ENCODE measurements around the gene NPTX1.

NPTX1 gene

GRCh38 chr17:80481284-80482057 is 5.1 kb upstream of the NPTX1 start:
- DNase-seq (ENCODE audit: extremely low spot score, insufficient read length, low read depth): no peak
- no peak for FAIRE-seq

- no peak for DNase-seq (ENCODE audit: extremely low spot score, insufficient read length, low read depth)
- FAIRE-seq: no peak
These were observed 3.8 kb upstream of the NPTX1 start for GRCh38 chr17:80480248-80480647.

GRCh38 chr17:80479246-80479566 is 2.8 kb upstream of the NPTX1 start:
- DNase-seq (ENCODE audit: extremely low spot score, insufficient read length, low read depth) (no peak), FAIRE-seq (no peak)

- DNase-seq (ENCODE audit: extremely low spot score, insufficient read length, low read depth) (no peak), FAIRE-seq (no peak)
These were observed 2.3 kb upstream of the NPTX1 start for GRCh38 chr17:80478487-80479245.

- DNase-seq (ENCODE audit: extremely low spot score, insufficient read length, low read depth): no peak
- no peak for FAIRE-seq
These were observed 1.5 kb upstream of the NPTX1 start for GRCh38 chr17:80477647-80478478.

- DNase-seq (ENCODE audit: extremely low spot score, insufficient read length, low read depth): no peak
- no peak for FAIRE-seq
These were observed 655 bp upstream of the NPTX1 start for GRCh38 chr17:80476877-80477646.

GRCh38 chr17:80474961-80475909 is 1.2 kb downstream of the NPTX1 start:
- FAIRE-seq: no peak

GRCh38 chr17:80474231-80474960 is 2.0 kb downstream of the NPTX1 start:
- no peak for DNase-seq (ENCODE audit: extremely low spot score, insufficient read length, low read depth)
- FAIRE-seq: no peak

More at GRCh38 chr17:80474961-80475909, 1.2 kb downstream of the NPTX1 start:
- no peak for DNase-seq (ENCODE audit: extremely low spot score, insufficient read length, low read depth)

DNA sequence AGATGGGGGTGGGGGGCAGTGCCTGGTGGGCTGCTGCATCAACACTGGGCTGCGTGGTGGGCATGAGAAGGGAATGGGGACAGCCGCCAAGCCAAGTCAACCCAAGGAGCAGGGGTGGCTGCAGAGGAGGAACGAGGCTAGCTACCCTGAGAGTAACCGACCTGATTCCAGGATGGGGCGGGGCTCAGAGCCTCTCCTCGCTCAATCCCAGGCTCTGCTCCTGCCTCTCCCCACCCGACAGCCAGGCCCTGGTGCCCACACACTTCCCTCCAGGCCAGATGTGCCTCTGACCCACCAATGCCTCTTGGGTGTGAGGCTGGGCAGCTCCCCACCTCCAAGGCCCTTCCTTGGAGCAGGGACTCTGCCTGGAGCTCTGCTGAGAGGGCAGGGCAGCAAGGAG is 2.7 kb downstream of the NPTX1 start:
- FAIRE-seq (no peak), DNase-seq (ENCODE audit: extremely low spot score, insufficient read length, low read depth) (no peak)

- DNase-seq (ENCODE audit: extremely low spot score, insufficient read length, low read depth) (no peak), FAIRE-seq (no peak)
These were observed 3.4 kb downstream of the NPTX1 start for GRCh38 chr17:80472996-80473395.

- no peak for DNase-seq (ENCODE audit: extremely low spot score, insufficient read length, low read depth)
- no peak for FAIRE-seq
These were observed 4.5 kb downstream of the NPTX1 start for GRCh38 chr17:80471922-80472321.

- DNase-seq (ENCODE audit: extremely low spot score, insufficient read length, low read depth) (no peak), FAIRE-seq (no peak)
These were observed 5.8 kb downstream of the NPTX1 start for GRCh38 chr17:80470603-80471002.

DNA sequence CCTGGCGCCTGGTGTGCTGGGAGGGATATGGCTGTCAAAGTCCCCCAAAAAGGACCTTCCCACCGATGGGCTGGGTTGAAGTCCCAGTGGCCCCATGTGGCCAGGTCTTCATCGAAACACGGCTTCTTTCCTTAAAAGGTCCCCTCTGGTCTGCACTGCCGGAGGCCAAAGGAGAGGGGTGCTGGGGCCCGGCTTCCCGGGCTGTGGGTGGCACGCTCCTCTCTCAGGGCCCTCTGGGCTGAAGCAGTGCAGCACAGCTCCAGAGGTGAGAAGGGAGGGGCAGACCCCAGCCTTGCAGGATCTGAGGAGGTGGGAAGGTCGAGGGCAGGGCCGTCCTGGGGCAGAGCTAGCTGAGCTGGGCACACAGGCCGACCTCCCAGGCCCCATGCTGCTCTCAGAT is 6.7 kb downstream of the NPTX1 start:
- DNase-seq (ENCODE audit: extremely low spot score, insufficient read length, low read depth) (no peak), FAIRE-seq (no peak)

DNA sequence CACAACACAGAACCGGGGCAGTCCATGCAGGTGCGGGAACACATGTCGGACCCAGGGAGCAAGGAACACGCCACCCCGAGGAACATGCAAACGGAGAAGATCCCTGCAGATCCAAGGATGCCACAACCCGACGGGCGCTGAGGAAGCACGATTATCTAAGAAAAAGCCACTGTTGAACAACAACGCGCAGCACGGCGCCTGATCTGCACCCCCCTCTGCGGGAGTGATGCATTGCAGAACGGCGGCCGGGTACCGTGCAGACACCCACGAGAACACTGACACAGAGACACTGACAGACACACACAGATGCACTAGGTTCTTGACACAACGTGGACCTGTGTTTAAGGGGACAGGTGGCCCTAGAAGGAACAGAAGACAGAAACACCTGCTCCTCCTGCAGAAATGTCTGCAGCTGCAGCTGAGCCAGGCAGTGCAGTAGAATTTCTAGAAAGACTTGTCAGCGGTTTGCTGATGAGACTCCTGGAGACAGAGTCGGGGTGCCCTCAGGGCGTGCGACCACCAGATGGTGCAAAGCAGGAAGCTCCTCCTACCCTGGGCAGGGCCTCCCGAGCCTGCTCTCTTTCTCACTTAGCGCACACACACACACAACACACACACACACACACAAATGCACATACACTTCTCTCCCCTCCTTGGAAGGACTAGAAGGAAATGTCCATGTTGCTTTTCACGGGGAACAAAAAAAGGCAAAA is 7.5 kb downstream of the NPTX1 start:
- no peak for DNase-seq (ENCODE audit: extremely low spot score, insufficient read length, low read depth)
- no peak for FAIRE-seq

DNA sequence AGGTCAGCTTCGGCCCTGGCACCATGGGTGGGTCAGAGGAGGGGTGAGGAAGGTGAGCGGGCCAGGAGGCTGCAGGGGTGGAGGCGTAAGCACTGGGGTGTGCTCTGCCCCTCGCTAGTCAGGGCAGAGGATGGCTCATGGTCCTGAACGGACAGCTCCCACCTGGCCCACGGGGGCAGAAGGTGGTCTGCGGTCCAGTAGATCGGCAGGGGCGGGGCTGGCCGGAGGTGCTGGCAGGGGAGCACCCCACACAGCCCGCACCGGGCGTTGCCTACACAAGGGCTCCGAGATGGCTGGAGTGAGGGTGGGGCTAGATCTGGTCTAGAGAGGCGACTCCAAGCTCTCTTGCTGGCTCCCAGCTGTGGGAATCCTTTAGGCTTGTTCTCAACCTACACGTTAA is 8.2 kb downstream of the NPTX1 start:
- FAIRE-seq: no peak

GRCh38 chr17:80466188-80466705 is 10.2 kb downstream of the NPTX1 start:
- FAIRE-seq (no peak), DNase-seq (ENCODE audit: extremely low spot score, insufficient read length, low read depth) (no peak)

More for the DNA sequence above, 8.2 kb downstream of the NPTX1 start:
- DNase-seq (ENCODE audit: extremely low spot score, insufficient read length, low read depth): no peak

- no peak for DNase-seq (ENCODE audit: extremely low spot score, insufficient read length, low read depth)
- FAIRE-seq: no peak
These were observed 11.0 kb downstream of the NPTX1 start for GRCh38 chr17:80465327-80465974.
